Neural crest cell (in vitro differentiated cells): ENCODE results near the gene CACNA2D1. TPM values are rescaled to one million over a fixed set of nuclear protein-coding genes. Genes with fewer than 3 reads are reported as not detected.

Experiments used
- DNase-seq: peaks from one replicate; pipeline ENCODE4 v3.0.0; 2021; ENCODE audit warnings: low read depth, mixed read lengths, low spot score
- H3K27ac Mint-ChIP-seq: one replicate; pipeline ENCODE4 v1.8.0; 2021; ENCODE audit warnings: mild to moderate bottlenecking, mixed read lengths; ENCODE audit not compliant: unreplicated experiment
- H3K27me3 Mint-ChIP-seq: 2 replicates; pipeline ENCODE4 v1.8.0; 2021; ENCODE audit warnings: low read depth, mild to moderate bottlenecking, mixed read lengths
- H3K36me3 Mint-ChIP-seq: 2 replicates; pipeline ENCODE4 v1.8.0; 2021; ENCODE audit warnings: low read depth, mild to moderate bottlenecking, mixed read lengths
- H3K4me1 Mint-ChIP-seq: 2 replicates; pipeline ENCODE4 v1.8.0; 2021; ENCODE audit warnings: mixed read lengths
- H3K4me3 Mint-ChIP-seq: one replicate; pipeline ENCODE4 v1.8.0; 2021; ENCODE audit warnings: mild to moderate bottlenecking, mixed read lengths
- H3K9me3 Mint-ChIP-seq: 2 replicates; pipeline ENCODE4 v1.8.0; 2021; ENCODE audit warnings: mixed read lengths
- CTCF ChIP-seq: fragments of 200-600 bp; sonication (generic); conservative IDR thresholded peaks from 2 replicates; pipeline ENCODE4 v1.5.0; 2021; ENCODE audit warnings: antibody characterized with exemption, mild to moderate bottlenecking
- total RNA-seq: library from RNA; stranded (reverse); gene quantifications from 2 replicates; pipeline ENCODE4 v1.2.1, GENCODE V29; 2021

The CACNA2D1 gene
- total RNA-seq, 1 donor from 2014 or later: 4.5 TPM

GRCh38 chr7:82224529-82224928 is 219.0 kb downstream of the CACNA2D1 start:
- H3K4me1 Mint-ChIP-seq: no peaks in the 10 kb centered on the region
- DNase-seq: no peak
- no peaks in the 10 kb centered on the region for H3K36me3 Mint-ChIP-seq
- H3K27me3 Mint-ChIP-seq: no peaks in the 10 kb centered on the region
- no peaks in the 10 kb centered on the region for H3K9me3 Mint-ChIP-seq
- H3K27ac Mint-ChIP-seq: no peak overlapping the region
- H3K4me3 Mint-ChIP-seq: no peak overlapping the region
- TF ChIP-seq CTCF: no peak

GRCh38 chr7:82223580-82223979 is 220.0 kb downstream of the CACNA2D1 start:
- H3K4me1 Mint-ChIP-seq: no peaks in the 10 kb centered on the region
- H3K27ac Mint-ChIP-seq: peak overlapping the region; percentile 23
- H3K27me3 Mint-ChIP-seq: no peaks in the 10 kb centered on the region
- H3K36me3 Mint-ChIP-seq: no peaks in the 10 kb centered on the region
- no peak for DNase-seq
- TF ChIP-seq CTCF: no peak
- H3K9me3 Mint-ChIP-seq: no peaks in the 10 kb centered on the region
- H3K4me3 Mint-ChIP-seq: no peak overlapping the region

- DNase-seq: no peak
- Mint-ChIP-seq H3K36me3 (no peaks in the 10 kb centered on the region), H3K4me1 (no peaks in the 10 kb centered on the region), H3K27me3 (no peaks in the 10 kb centered on the region), H3K4me3 (no peak overlapping the region), H3K9me3 (no peaks in the 10 kb centered on the region), H3K27ac (no peak overlapping the region)
- TF ChIP-seq CTCF: no peak
Measured at GRCh38 chr7:82221152-82221674, 222.4 kb downstream of the CACNA2D1 start.

GRCh38 chr7:82212466-82212865 is 231.1 kb downstream of the CACNA2D1 start:
- H3K36me3 Mint-ChIP-seq: no peaks in the 10 kb centered on the region
- no peak for TF ChIP-seq CTCF
- H3K27ac Mint-ChIP-seq: no peak overlapping the region
- DNase-seq: no peak
- H3K4me1 Mint-ChIP-seq: peaks cover 9% of the 10 kb centered on the region
- no peaks in the 10 kb centered on the region for H3K27me3 Mint-ChIP-seq
- H3K9me3 Mint-ChIP-seq: peaks cover 10% of the 10 kb centered on the region
- no peak overlapping the region for H3K4me3 Mint-ChIP-seq

- Mint-ChIP-seq H3K27me3 (no peaks in the 10 kb centered on the region), H3K36me3 (no peaks in the 10 kb centered on the region)
- TF ChIP-seq CTCF: no peak
Measured at GRCh38 chr7:82211333-82211732, 232.2 kb downstream of the CACNA2D1 start.

More at GRCh38 chr7:82211333-82211732, 232.2 kb downstream of the CACNA2D1 start:
- no peak for DNase-seq
- no peak overlapping the region for H3K4me3 Mint-ChIP-seq
- peaks cover 10% of the 10 kb centered on the region for H3K9me3 Mint-ChIP-seq
- H3K27ac Mint-ChIP-seq: no peak overlapping the region
- H3K4me1 Mint-ChIP-seq: peaks cover 9% of the 10 kb centered on the region
